ENCODE results near the gene SRMS.
"Not testable (repeated sequence)": the region's sequence is repeated elsewhere in the genome, so short reads cannot be mapped to it uniquely, and the experiment has no call there.

Gene SRMS

GRCh38 chr20:63566395-63567135 is 19.0 kb upstream of the SRMS start:
- no peak for DNase-seq (ENCODE audit: low spot score)

- no peak for DNase-seq (ENCODE audit: low spot score)
These were observed 18.3 kb upstream of the SRMS start for GRCh38 chr20:63565699-63566335.

- DNase-seq (ENCODE audit: low spot score) = no peak
These were observed 17.6 kb upstream of the SRMS start for GRCh38 chr20:63565021-63565698.

GRCh38 chr20:63564036-63564810 is 16.7 kb upstream of the SRMS start:
- no peak for DNase-seq (ENCODE audit: low spot score)

GRCh38 chr20:63563225-63563935 is 15.8 kb upstream of the SRMS start:
- no peak for DNase-seq (ENCODE audit: low spot score)

- DNase-seq (ENCODE audit: low spot score) = no peak
These were observed 15.1 kb upstream of the SRMS start for GRCh38 chr20:63562461-63563224.

GRCh38 chr20:63561624-63562396 is 14.3 kb upstream of the SRMS start:
- no peak for DNase-seq (ENCODE audit: low spot score)

- DNase-seq (ENCODE audit: low spot score) = no peak
These were observed 13.5 kb upstream of the SRMS start for GRCh38 chr20:63560856-63561609.

- no peak for DNase-seq (ENCODE audit: low spot score)
These were observed 12.8 kb upstream of the SRMS start for GRCh38 chr20:63560333-63560805.

GRCh38 chr20:63559485-63560332 is 12.2 kb upstream of the SRMS start:
- not testable (repeated sequence) for DNase-seq (ENCODE audit: low spot score)

- DNase-seq (ENCODE audit: low spot score) = no peak
These were observed 11.4 kb upstream of the SRMS start for GRCh38 chr20:63558804-63559484.

- DNase-seq (ENCODE audit: low spot score) = no peak
These were observed 9.9 kb upstream of the SRMS start for GRCh38 chr20:63557481-63557891.

- DNase-seq (ENCODE audit: low spot score) = no peak
These were observed 9.4 kb upstream of the SRMS start for GRCh38 chr20:63556873-63557478.

GRCh38 chr20:63555661-63556381 is 8.3 kb upstream of the SRMS start:
- DNase-seq (ENCODE audit: low spot score) = no peak

- DNase-seq (ENCODE audit: low spot score) = no peak
These were observed 7.1 kb upstream of the SRMS start for GRCh38 chr20:63554361-63555278.

GRCh38 chr20:63553933-63554290 is 6.4 kb upstream of the SRMS start, which contains the start of gene FNDC11:
FNDC11 (plus strand) TSS chr20:63554159; CDS start chr20:63555664, 1,505 bp downstream.
- no peak for DNase-seq (ENCODE audit: low spot score)

Data from AG08395 (cell line).